HG02798 (cell line): ENCODE results near the gene TOGARAM1.
A peak's percentile ranks its signal among the peaks of the same experiment; 100 is the strongest.

Source experiments
- ATAC-seq: cut with Tn5 transposase; IDR thresholded peaks from one replicate; pipeline ENCODE4 v1.9.1; 2021; ENCODE audit warnings: mild to moderate bottlenecking; ENCODE audit not compliant: unreplicated experiment, poor library complexity

TOGARAM1 gene

GRCh38 chr14:44963044-44963528 is 1.1 kb downstream of the TOGARAM1 start:
- ATAC-seq: no peak

DNA sequence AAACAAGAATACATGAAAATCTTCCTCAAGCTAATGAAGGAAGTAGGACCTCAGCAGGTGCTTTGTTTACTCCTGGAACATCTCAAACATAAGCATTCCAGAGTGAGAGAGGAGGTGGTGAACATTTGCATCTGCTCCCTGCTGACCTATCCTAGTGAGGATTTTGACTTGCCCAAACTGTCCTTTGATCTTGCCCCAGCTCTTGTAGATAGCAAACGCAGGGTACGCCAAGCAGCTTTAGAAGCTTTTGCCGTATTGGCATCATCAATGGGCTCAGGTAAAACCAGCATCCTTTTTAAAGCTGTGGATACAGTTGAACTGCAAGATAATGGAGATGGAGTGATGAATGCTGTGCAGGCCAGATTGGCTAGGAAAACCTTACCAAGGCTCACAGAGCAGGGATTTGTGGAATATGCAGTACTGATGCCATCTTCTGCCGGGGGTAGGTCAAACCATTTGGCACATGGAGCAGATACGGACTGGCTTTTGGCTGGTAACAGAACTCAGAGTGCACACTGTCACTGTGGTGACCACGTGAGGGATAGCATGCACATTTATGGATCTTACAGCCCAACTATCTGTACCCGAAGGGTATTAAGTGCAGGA is 1.9 kb downstream of the TOGARAM1 start:
- ATAC-seq: no peak

DNA sequence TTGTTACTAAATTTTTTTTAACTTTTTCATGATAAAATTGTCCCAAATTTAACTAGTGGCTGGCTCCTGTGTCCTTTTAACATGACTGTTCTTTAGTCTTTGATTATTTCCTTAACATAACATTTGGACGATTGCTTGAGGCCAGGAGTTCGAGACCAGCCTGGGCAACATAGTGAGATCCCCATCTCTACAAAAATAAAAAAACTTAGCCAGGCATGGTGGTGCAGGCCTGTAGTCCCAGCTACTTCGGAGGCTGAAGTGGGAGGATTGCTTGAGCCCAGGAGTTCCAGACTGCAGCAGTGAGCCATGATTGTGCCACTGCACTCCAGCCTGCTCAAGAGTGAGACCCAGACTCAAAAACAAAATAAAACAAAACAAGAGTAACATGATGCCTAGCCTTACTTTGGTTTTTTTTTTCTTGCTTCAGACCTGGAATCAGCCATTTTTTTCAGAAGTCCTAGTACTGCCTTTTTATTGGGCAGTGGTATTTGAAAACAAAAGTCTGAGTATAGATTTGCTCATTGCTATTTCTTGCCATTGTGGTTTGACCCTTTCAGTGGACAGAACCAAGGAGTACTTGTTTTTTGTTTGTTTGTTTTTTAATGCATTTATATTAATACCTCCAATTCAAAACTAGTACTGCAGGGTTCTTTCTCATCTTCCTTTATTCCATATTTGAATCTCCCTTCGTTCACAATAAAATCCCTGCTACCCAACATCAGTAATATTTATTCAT is 4.8 kb downstream of the TOGARAM1 start:
- ATAC-seq: no peak

- no peak for ATAC-seq
Observed at GRCh38 chr14:44968714-44969113, 6.7 kb downstream of the TOGARAM1 start.

- ATAC-seq: peak; percentile 27
Observed at GRCh38 chr14:44970907-44971306, 8.9 kb downstream of the TOGARAM1 start.

DNA sequence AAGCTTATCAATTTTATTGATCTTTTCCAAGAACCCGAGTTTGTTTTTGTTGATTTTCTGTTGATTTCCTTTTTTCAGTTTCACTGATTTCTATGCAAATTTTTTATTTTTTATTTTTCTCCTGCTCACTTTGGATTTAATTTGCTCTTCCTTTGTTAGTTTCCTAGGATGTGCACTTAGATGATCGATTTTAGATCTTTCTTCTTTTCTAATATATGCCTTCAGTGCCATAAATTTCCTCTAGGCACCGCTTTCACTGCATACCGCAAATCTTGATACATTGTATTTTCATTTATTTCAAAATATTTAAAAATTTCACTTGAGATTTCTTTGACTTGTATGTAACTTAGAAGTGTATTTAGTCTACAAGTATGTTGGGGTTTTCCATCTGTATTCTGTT is 9.5 kb downstream of the TOGARAM1 start:
- no peak for ATAC-seq

DNA sequence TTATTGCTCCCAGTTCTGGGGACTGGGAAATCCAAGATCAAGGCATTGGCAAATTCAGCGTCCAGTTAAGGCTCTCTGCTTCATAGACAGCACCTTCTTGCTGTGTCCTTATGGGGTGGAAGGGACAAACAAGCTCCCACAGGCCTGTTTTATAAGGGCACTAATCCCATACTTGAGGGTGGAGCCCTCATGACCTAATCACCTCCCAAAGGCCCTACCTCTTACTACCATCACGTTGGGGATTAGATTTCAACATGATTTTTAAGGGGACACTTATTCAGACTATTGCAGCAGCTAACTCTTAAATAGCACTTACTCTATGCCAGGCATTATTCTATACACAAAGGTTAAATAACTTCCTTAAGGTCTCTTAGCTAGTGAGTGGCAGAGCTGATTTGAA is 17.3 kb downstream of the TOGARAM1 start:
- ATAC-seq: no peak

DNA sequence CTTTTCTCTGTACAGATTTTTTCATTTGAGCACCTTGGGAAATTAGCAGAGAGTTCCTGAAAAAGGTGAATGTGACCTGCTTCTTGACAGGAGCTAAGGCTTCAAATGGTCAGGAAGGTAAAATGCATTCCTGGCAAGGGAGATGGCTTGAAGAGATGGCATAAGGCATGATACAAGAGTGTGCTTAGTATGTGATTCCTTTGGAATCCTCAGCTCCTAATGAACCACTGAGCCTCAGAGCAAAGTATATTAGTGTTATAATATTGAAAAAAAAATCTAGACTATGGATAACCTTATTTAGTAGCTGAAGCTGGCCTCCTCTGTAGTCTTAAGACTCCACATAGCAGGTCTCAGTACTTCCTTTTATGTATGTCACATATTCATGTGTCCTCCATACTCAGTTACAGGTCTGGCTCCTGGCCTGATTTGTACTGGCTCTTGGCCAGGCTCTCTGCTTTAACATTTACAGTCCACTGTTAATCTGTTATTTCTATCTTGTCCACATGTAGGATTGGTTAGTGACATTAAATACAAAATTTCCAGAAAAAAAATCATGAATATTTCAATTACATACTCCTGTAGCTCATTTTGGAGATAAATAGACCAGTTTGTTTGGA is 17.9 kb downstream of the TOGARAM1 start:
- no peak for ATAC-seq

- no peak for ATAC-seq
Observed at GRCh38 chr14:44981198-44981597, 19.2 kb downstream of the TOGARAM1 start.

DNA sequence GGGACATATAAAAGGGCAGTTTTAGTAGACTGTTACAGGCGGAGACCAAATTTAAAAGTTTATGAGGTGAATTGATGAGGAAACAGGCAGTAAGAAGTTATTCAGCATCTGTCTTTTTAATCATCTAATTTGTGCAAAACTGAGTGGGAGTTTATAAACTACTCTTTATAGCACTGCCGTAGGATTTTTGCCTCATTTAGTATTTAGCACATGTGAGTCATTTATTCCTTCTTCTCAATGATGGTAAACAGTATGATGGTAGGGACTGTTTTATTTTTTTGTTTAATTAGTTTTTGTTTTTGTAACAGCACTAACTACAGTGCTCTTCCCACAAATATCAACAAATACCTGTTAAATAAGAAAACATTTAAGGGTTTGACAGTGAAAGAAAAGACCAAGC is 20.6 kb downstream of the TOGARAM1 start:
- no peak for ATAC-seq

DNA sequence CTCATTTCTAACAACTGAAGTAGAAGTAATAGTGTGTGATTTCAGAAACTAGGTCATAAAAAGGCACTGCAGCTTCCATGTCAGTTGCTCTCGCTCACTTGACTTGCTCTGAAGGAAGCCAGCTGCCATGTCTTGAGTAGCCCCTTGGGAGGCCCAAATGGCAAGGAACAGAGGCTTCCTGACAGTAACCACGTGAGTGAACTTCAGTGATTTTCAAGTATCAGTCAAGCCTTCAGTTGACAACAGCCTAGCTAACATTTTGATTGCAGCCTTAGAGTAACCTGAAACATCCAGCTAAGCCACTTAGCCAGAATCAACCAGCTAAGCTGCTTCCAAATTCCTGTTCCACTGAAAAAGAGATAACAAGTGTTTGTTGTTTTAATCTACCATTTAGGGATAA is 26.7 kb downstream of the TOGARAM1 start:
- ATAC-seq: no peak

GRCh38 chr14:44989497-44990440 is 27.8 kb downstream of the TOGARAM1 start:
- no peak for ATAC-seq

DNA sequence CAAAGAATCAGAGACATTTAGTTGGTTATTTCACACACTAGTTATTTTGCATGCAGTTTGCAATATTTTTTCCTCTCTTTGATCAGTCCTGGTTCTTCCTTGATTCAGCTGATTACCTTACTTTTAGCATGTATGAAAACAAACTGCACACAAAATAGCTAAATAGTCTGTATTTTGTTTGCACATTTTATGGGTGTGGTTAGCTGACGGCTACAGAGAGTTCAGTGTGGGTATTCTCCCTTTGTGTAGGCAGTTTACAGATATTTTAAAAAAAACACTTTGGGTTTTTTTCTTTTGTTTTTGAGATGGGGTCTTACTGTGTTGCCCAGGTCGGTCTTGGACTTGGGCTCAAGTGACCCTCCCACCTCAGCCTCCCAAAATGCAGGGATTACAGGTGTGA is 28.5 kb downstream of the TOGARAM1 start:
- no peak for ATAC-seq

GRCh38 chr14:44995196-44995595 is 33.2 kb downstream of the TOGARAM1 start:
- ATAC-seq: no peak

DNA sequence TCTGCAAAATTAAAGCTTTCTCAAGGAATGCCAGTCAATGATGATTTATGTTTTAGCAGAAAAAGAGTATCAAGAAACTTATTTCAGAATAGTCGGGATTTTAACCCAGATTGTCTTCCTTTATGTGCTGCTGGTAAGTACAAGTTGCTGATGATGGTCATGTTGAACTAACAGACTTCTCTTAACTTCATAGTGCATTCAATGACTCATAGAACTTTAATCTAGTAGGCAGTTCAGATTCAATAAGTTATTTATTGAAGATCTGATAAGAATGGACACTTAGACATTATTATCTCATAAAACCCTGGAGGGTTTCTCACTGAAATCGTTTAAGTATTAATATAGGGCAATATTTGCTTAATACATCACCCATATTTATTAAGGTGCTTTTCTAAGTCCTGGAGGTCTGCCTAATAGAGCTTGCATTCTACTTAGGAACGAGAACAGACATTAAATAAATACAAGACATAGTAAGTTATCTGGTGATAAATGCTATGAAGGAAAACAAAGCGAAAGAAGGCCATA is 33.8 kb downstream of the TOGARAM1 start:
- ATAC-seq: no peak

DNA sequence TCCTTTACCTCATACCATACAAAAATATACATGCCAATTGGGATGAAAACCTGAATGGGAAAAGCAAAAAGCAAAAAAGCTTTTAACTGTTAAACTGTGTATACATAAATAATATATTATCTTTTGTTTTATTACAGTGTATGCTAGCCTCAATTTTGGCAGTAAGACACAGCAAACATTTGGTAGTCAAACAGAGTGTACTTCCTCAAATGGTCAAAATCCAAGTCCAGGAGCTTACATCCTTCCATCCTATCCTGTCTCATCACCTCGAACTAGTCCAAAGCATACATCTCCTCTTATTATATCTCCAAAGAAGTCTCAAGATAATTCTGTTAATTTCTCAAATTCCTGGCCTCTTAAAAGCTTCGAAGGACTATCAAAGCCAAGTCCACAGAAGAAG is 41.9 kb downstream of the TOGARAM1 start:
- ATAC-seq: no peak

DNA sequence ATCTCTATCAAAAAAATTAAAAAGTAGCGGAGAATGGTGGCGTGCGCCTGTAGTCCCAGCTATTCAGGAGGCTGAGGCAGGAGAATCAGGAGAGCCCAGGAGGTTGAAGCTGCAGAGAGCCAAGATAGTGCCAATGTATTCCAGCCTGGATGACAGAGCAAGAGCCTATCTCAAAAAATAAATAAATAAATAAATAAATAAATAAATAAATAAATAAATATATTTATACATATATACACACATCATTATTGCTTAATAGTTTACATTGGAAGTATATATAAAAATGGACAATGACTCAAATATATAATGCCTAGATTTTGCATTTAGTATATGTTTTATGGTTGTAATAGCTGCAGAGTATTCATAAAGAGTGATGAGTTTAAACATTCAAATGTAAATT is 53.1 kb downstream of the TOGARAM1 start:
- no peak for ATAC-seq

DNA sequence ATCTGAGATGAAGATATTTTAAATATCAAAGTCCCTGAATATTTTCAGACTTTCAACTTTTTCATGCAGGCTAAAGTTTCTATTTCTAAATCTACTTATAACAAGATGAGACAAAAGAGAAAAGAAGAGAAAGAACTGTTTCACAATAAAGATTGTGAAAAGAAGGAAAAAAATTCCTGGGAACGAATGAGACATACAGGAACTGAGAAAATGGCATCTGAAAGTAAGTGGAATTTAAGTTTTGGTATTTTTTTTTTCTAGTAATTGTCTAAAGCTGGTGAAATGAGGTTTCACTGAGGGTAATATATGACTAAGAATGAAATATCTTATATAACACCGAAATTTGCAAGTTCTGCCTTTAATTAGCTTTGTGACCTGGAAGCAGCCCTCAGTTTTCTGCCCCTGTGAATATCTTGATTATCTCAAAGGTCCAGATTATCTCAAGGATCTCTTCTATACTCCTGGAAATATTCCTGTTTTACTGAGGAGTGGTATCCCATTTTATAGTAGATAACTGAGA is 66.2 kb downstream of the TOGARAM1 start:
- ATAC-seq: peak; percentile 44

DNA sequence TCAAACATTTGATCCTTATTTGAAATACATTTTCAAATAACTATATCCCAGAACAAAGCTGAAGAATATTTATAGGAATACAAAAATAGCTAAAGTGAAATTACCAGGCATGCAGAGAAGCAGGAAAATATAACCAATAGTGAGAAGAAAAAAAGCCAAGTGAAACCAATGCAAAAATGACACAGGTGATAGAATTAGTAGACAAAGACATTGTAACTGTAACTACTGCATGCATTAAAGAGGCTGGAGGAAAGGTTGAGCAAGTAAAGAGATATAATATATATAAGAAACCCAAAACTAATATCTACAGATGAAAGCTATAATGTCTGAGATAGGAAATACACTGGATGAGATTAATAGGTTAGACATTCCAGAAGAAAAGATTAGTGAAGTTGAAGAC is 72.7 kb downstream of the TOGARAM1 start:
- no peak for ATAC-seq

- no peak for ATAC-seq
Observed at GRCh38 chr14:45038256-45038655, 76.3 kb downstream of the TOGARAM1 start.
